GM08714 (cell line): Measurements from ENCODE around the gene ZC3H8.

Experiments
- H3K4me3 ChIP-seq: fragments of 200-500 bp; sonication (Bioruptor generic); 2 replicates; pipeline ENCODE4 v1.5.1; 2014; ENCODE audit warnings: mild to moderate bottlenecking, low read length, inconsistent platforms
- ZNF274 ChIP-seq: IDR thresholded peaks from 2 replicates; pipeline ENCODE4 v1.6.1; 2012; ENCODE audit warnings: mild to moderate bottlenecking, low read depth, low read length

ZC3H8 gene

DNA sequence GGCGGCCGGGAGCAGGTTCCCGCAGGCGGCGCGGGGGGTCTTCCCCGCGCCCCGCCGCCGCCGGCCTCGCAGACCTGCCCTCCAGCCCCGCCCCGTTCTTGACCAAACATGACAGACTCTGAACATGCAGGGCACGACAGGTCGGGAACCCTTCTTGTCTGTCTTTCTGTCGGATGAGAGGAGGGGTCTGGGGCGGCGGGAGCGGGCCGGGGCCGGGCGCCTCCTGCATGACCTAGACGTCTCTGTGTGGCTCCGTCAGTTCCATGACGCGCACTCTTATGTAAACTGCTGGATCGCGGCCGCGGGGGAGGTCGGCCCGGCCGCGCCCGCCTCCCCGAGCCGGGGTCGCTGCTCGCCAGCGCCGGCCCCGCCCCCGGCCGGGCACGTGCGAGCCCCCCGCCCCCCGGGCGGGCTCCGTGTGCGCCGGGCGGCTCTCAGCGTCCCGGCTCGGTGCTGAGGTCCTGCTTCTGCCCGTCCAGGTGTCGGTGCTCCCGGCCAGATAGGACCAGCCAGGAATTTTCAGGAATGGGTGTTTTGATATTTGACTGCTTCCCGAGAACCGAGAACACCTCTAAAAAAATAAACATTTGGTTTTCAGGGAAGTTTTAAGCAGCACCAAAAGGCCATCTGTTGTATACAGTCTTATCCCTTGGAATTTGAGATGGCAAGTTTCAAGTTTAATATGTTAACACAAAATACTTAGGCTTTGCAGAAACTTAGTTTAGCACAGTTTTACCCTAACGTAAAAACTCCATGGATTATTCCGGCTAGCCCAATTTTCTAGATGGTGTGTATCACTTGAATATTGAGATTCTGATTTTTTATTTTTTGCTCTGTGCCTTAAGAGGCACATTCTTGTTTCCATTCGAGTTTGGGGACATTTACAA is 21.3 kb upstream of the ZC3H8 start:
- TF ChIP-seq ZNF274 = no peak

DNA sequence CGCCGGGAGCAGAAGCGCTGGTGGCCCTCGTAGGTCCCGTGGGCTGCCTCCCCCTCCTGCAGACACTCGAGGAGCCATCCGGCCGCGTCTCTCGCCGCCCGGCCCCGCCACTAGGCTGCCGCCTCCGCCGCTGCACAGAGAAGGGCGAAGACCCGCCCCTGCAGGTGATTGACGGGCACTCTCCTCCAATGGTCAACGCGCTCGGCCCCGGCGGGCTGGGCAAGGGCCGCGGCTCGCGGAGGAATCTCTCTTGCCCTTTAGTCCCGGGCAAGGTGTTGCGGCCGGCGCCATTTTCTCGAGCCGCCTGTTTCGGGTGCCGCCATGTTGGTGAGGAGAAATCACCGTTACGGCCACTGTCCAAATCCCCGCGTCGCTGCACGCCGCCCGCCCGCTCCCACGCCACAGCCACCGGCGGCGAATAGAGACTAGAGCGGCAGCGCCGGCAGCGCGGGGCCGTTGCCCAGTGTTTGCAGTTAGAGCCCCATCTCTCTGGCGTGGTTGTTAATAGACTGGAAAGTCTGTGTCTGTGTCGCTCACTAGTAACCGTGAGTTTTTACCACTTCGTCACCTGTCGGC is 20.6 kb upstream of the ZC3H8 start, which contains the start of gene ZC3H6:
TSS of gene ZC3H6 (plus strand) at position 287 of the 576 bp plus-strand sequence. CDS start 398 bp downstream, outside the sequence.
- no peak for TF ChIP-seq ZNF274
- H3K4me3 ChIP-seq = peak within 1 kb of the TSS; percentile 73

More for the DNA sequence above, 21.3 kb upstream of the ZC3H8 start:
- H3K4me3 ChIP-seq = peak overlapping the region; percentile 73

DNA sequence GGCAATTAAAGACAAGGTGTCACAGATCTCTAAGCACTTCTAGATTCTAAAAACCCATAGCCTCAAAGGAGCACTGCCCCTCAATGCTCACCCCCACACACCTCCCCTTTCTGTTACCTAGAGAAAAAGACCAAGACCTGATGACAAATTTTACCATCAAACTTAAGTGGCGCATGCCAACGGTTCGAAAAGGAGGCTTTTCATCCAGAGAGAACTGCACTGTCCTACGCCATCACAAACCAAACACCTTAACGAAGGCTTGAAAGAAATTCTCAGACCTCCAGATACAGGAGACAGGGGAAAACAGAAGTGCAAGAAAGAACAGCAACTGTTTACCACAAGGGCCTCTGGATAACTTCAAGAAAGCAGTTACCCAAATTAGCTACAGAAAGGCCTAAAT is 18.5 kb upstream of the ZC3H8 start:
- no peak for TF ChIP-seq ZNF274
- no peak overlapping the region for H3K4me3 ChIP-seq

DNA sequence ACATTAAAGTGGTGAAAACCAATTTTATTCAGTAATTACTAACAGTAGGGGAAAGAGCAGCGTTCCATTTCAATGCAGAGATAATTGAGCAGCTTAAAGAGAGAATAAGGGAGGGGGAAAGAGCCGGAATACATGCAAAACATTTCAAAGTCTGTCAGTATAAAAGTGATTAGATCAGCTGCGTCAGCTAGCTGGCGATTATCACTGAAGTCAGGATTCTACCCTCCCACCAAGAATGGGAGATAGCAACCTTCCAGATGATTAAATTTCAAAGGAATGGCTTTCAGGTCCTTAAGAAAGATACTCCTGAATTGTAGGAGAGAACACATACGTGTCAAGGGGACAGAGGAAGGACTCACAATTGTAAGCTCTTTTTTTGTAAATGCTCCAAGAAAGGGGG is 17.8 kb upstream of the ZC3H8 start:
- no peak for TF ChIP-seq ZNF274
- no peak overlapping the region for H3K4me3 ChIP-seq

DNA sequence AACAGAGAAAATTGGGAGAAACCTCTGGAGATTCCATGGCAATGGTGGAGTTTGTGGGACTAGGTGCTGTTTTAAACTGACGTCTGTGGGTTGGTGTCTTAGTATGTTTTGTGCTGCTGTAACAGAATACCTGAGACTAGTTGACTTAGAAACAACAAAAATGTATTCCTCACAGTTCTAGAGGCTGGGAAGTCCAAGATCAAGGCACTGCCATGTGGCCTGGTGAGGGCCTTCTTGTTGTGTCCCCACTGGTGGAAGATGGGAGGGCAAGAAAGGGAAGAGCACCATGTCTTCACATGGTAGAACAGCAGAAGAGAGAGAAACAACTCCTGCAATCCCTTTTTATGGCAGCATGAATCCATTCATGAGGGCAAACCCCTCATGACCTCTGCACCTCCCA is 13.7 kb upstream of the ZC3H8 start:
- H3K4me3 ChIP-seq = no peak overlapping the region
- no peak for TF ChIP-seq ZNF274

DNA sequence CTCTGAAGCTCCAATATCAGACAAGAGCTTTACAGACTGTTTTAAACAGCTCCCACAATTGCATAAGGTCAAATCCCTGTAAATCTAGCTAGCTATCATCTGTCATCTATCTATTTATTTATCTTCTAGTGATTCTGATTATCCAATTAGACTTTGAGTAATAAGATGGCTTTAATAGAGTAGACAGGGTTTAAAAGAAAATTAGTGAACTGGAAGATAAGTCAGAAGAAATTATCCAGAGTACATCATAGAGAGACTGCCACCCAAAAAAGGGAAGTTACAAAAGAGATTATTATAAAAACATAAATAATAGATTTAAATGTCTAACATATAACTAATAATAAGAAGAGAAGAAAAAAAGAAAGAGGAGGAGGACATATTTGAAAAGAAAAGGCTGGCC is 8.0 kb upstream of the ZC3H8 start:
- no peak for TF ChIP-seq ZNF274
- no peak overlapping the region for H3K4me3 ChIP-seq

DNA sequence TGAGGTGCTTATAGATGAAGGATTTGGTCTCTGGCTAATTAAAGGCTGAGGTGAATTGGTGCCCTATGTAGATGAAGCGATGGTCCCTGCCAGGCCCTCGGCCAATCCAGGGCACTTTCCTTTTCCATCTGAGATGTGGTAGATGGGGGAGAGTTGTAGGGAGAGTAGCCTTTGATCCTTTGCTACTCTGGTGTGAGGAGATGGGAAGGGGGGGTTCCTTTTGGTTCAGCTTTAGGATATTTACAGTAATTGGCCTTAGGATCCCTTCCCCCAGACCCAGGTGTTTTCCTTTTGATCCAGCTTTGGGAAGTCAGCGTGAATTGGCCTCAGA is 5.4 kb upstream of the ZC3H8 start:
- H3K4me3 ChIP-seq = no peak overlapping the region
- no peak for TF ChIP-seq ZNF274

DNA sequence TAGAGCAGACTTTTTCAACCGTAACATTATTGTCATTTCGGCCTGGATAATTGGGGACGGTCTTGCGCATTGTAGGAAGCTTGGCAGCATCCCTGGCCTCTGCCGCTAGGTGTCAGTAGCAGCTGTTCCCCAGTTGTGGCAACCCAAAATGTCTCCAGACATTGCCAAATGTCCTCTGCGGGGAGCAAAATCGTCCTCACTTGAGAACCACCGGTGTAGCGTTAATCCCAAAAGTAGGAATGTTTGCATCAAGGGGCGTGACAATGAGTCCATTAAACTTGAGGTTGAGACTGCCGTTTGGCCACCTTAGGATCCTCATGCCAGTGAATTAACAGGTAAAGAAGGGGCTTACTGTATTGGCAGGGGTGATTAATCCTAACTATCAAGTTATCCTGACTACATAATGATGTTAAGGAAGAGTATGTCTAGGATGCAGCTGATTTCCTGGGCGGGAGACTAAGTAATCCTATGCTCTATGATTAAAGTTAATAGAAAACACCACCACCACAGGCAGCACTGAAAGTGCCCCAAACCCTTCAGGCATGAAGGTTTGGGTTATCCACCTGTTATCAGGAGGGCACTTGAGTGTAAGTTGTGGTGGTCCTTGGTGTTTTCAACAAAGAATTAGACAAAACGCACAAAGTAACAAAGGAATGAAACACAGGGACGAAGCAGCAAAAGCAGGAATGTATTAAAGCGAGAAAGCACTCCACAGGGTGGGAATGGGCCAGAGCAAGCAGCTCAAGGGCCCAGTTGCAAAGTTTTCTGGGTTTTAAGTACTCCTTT is 4.9 kb upstream of the ZC3H8 start:
- H3K4me3 ChIP-seq = no peak overlapping the region
- TF ChIP-seq ZNF274 = no peak

DNA sequence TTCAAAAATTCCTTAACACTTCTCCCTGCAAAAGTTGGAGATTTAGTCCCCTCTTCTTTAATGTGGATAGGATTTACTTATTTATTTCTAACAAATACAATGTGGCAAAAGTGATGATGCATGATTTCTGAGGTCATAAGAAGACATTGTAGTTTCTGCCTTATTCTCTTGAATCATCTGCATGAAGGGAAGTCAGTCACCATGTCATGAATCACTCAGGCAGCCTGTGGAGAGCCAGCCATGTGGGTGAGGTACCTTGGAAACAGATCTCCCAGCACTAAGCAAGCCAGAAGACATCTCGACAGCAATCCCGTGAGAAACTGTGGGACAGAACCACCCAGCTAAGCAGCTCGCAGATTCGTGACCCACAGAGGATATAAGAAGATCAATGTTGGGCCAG is 2.7 kb upstream of the ZC3H8 start:
- no peak for TF ChIP-seq ZNF274
- no peak overlapping the region for H3K4me3 ChIP-seq

DNA sequence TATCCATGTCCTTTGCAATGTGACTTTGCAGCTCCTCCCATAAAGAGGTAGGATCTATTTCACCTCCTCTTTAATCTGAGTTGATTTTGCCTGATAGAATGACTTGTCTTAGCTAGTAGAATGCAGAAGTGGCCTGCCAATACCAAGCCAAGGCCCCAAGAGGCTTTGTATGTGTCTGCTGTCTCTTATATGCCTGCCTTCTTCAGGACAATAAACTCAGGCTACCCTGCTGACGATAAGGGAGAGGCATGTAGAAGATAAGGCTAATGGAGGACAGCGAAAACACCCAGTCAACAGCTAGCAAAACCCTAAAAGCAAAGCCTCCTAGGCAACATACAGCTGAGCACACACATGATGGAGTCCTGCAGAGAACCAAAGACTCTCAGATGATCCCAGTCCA is 1.8 kb upstream of the ZC3H8 start:
- no peak overlapping the region for H3K4me3 ChIP-seq
- TF ChIP-seq ZNF274 = no peak

DNA sequence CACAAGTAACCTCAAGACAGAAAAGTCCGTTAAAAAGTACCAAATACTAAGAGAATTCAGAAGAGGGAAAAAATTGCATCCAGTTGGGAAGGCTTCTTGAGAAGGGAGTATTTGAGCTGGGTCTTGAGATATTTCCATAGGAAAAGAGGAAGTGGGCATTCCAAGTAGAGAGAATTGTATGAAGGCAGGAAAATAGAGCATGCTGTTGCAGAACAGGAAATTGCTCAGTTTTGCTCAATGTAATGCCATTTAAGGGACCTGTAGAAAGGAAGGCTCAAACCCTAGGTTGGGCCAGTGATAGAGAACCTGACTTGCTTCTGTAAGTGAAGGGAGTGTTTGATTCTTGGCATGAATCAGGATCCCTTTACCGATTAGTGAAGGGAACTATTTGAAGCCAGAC is 1.0 kb upstream of the ZC3H8 start:
- H3K4me3 ChIP-seq = no peak overlapping the region
- no peak for TF ChIP-seq ZNF274

DNA sequence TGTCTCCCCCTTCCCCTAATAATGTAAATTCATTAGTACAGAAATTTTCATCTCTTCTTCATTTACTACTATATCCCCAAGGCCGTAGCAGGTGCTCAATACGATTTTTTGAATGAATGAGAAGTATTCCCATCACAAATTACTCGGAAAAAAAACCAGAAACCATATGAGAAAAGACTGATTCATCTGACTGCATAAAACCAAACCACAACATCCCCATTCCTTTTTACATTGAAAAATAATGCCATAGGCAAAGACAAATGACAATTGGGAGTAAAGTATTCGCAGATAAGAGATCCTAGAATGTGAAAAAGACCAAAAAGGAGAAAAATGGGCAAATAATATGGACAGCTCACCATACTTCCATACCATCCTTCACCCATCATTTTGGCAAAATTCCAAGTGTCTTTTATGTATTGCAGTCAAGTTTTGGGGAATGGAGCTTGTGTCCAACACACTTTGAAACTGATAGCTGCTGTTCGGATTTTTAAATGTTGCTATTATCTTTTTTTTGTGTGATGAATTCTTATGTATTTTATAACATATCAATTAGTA is 1.5 kb downstream of the ZC3H8 start:
- TF ChIP-seq ZNF274 = no peak
- no peak overlapping the region for H3K4me3 ChIP-seq

DNA sequence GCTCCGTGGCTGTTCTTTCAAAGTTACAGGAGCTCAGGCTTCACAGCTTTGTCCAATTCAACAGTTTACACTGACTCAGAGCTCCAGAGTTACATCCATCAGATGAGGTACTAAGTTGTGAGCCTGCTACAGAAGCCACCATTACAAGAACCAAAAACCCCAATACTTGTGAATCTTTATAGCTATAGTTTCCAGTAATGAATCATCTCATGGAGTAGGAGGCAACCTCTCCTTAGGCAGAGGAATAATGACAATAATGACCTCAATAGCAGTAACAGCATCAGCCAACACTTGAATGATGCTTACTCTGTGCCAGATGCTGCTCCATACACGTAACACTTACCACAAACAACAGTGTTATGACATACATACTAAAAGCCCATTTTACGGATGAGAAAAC is 3.6 kb downstream of the ZC3H8 start:
- no peak for TF ChIP-seq ZNF274
- H3K4me3 ChIP-seq = no peak overlapping the region

DNA sequence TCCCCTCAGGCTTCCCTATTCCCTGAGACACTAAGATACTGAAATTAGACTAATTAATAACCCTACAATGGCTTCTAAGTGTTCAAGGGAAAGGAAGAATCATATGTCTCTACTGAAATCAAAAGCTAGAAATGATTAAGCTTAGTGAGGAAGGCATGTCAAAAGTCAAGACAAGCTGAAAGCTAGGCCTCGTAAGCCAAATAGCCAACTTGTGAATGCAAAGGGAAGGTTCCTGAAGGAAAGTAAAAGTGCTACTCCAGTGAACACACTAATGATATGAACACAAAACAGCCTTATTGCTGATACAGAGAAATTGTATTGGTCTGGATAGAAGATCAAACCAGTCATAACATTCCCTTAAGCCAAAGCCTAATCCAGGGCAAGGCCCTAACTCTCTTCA is 10.0 kb downstream of the ZC3H8 start:
- TF ChIP-seq ZNF274 = no peak
- no peak overlapping the region for H3K4me3 ChIP-seq

DNA sequence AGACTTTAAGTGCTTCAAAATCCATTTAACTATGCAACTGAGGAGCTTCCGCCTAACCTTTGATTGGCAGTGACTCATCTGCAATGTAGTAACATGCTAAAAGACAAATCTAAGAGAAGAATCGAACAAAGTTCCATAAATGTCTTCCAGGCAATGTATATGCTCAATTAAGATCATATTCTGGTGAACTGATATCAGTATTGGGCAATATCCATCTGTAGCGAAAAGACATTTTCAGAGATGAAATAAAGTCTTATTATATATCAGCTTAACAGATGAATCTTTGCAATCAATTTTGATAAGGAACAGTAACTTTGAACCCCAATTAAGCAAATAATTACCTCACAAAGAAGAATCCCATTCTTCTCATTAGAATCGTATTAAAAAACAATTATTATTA is 11.6 kb downstream of the ZC3H8 start:
- TF ChIP-seq ZNF274 = no peak
- H3K4me3 ChIP-seq = no peak overlapping the region

DNA sequence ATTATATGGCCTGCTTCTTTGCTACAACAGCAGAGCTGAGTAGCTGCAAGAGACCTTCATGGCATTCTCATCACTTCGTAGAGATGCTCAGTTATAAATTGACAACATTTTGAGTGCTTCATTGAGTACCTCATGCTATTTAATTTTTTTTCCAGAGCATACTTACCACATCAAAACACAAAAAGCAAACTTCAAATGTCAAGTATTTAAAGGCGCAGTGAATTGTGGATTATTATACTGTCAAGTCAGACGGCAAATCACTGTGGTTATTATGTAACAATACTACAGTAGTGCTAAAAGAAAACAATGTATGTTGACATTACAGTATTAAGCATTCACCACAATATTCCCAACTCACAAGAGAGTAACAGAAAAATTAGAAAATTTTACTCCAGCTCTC is 12.5 kb downstream of the ZC3H8 start:
- TF ChIP-seq ZNF274 = no peak
- H3K4me3 ChIP-seq = no peak overlapping the region
